HuH-7 (cell line): ENCODE measurements around the gene NUP62.

ENCODE experiments used
- DNase-seq: peaks from one replicate; pipeline ENCODE4 v3.0.0; 2011; ENCODE audit warnings: low spot score

NUP62 gene

DNA sequence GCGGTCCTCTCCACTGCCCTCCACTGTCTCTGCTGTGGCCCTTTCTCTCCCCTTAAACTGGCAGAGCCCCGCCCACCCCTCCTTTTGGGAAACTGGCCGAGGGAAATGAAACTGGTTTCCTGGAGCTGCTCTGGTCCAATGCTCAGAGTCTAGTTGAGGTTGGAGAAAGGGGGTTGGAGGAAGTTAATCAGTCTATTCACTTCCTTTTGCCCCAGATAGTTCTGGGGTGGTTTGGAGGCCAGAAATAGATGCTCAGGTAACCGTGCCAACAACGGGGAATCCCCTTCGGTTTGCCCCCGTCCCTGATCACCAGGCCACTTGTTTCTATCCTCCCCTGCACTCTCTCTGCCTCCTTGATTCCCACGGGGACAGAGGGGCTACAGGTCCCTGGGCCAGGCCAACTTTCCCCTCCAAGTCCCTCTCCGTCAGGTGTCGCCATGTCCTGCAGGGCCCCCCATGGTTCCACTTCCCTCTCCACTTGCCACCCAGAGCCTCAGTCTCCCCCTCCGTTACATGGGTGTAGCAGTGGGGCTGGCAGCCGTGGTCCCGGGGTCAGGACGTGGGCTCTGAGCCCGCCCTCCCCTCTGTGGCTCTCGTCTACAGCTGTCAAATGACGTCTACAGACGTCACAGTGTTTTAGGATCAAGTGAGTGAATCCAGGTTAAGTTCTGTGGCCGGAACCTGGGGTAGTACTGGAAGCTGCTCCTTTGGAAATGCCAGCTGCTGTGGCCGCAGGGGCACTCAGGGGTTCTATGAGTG, 32.3 kb downstream of the NUP62 start, which contains the start of gene IL4I1:
IL4I1 (minus strand) TSS at position 25 of the 759 bp plus-strand sequence. CDS start 727 bp downstream, outside the sequence.
- DNase-seq: no peak

DNA sequence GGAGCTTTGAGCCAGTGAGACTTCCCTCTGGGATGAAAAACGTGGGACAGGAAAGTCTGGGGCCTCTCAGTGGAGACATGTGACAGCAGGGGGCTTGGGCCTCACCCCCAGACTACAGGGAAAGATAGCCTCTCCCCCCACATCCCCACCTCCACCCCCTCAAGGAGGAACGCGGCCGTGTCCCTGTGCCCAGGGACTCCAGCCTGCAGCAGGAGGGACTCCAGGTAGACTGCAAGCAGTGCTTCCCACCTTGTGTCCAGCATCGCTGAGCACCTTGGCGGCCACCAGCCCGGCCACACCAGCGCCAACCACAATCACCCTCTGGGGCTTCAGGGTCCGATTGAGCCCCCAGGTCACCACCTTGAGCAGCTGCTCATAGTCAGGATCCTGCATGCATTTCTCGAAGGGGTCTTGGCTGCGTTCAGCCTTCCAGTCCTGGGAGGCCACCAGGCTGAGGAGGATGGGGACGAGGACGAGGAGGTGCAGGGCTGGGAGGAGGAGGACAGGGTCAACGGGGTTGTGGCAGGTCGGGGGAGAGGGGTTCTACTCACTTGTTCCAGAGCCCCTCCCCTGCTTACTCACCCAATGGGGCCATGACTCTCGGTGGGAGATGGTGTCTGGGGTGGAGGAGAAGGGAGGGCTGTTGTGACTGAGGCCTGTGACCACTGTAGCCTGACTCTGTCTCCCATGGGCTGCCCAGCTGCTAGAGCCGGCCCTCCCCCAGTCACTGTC, 33.6 kb downstream of the NUP62 start:
- DNase-seq: no peak

DNA sequence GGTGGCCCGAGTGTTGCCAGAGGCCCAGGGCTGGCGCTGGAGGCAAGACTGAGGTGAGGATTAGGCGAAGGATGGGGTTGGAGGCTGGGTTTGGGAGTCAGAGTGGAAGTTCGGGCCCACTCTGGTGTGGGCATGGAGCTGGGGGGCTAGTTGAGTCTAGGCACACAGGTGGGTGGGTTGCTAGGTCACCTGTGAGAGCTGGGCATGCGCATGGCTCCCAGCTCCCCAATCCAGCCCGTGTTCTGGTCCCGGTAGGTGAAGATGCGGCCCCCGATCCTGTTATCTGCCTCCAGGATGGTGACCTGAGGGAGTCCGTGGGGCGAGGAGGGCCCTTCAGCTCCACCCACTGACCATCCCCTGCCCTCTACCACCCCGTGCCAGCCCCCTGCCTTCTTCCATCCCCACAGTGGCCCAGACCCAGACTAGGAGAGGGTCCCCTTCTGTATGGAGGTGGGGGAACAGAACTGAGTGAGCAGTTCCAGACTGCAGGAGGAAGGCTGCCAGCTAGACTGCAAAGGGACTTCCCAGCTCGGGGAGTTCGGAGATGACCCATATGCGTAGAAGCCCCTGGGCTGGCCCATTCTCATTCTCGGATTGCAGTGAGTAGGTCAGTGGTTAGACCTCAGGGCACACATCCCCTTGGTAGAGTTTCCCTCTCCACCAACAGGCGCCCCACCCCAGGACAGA, 34.3 kb downstream of the NUP62 start:
- DNase-seq: no peak

DNA sequence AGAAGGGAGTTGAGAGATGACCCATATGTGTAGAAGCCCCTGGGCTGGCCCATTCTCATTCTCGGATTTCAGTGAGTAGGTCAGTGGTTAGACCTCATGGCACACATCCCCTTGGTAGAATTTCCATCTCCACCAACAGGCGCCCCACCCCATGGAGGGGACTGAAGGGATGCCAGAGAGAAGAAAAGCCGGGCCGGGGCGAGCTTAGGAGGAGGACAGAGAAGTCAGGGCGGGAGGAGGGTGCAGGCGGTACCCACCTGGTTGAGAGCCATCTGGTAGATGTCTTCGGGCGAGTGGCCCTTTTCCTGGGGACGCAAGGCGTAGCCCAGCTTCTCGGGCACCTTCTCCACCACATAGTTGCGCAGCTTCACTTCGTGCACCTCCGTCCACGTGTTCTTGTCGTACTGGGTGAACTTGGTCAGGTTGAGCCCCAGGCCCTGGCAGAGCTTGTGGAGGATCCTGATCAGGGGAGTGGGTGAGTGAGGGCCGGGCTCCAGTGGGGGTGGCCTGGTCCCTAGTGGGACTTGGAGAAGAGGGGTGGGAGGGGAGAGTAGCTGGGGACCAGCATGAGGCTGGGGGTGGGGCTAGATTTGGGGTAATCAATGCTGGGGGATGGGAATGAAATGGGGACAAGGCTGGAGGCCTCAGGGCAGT, 35.2 kb downstream of the NUP62 start:
- no peak for DNase-seq

DNA sequence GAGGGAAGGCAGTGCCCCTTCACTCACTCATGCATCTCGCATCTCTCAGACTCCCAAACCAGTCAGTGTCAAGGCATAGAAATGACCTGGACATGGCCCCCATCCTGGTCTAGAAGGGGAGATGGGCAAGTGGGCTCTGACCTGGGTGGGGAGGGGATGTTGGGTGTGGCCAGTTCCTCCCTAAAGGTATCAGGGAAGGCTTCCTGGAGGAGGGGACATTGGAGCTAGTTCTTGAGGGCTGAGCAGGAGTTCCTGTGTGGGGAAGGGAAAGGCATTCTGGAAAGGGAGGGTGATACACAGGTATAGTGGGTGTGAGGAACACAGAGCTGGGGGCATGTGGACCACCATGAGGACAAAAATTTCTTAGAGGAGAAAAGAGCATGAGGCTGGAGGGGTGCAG, 36.6 kb downstream of the NUP62 start:
- DNase-seq: no peak

DNA sequence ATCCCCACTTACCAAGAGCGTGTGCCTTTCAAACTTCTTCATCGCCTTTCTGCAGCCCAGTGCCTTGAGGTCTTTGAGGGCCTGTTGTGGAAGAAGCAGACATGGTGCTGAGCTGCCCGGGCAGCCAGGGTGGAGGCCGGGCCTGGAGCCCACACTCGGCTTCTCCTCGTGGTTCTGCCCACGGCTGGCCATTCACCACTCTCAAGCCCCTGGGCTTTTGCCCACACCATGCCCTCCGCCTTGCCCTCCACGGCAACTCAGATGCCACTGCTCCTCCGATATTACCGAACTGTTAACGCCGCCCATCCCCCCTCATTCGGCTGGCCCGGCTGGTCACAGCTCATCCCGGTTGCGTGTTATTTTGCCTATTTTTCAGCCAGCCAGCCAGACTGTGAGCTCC, 37.9 kb downstream of the NUP62 start:
- DNase-seq: no peak

DNA sequence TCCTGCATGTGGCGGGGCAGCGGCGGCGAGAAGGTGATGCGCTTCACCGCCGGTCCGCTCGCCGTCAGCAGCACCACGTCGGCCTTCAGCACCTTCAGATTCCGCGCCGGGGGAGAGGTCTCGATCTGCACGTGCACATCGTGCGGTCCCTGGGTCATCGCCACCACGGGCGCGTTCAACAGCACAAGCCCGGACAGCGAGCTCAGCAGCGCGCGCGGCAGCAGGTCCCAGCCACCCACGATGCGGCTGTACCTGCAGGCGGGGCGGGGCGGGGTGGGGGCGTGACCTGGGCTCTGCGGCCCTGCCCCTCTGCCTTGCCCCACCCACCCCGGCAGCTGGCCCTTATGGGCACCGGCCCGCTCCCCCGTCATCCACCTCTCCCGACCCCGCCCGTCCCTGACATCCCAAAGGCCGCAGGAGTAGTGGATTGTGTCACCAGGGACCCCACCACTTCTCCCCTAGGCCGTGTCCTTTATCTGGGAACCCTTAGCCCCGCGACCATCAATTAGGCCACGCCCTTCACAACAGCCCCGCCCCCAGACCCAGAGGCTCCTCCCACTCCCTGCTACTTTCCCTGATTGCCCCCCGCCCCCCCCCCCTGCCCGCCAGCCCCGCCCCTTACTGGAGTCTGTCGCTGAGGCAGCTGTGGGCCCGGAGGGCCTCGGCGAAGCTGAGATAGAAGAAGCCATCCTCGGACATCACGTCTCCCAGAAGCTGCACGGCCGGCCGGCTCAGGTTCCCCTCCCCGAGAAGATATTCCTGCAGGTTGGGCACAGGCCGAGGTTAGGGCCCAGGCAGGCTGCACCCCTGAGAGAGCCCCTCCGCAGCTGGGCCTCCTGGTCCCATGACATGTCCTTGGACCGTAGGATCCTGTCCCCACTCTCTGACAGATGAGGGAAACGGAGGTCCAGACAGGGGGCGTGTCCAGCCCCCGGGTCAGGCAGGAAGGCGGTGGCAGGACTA, 38.7 kb downstream of the NUP62 start:
- no peak for DNase-seq

DNA sequence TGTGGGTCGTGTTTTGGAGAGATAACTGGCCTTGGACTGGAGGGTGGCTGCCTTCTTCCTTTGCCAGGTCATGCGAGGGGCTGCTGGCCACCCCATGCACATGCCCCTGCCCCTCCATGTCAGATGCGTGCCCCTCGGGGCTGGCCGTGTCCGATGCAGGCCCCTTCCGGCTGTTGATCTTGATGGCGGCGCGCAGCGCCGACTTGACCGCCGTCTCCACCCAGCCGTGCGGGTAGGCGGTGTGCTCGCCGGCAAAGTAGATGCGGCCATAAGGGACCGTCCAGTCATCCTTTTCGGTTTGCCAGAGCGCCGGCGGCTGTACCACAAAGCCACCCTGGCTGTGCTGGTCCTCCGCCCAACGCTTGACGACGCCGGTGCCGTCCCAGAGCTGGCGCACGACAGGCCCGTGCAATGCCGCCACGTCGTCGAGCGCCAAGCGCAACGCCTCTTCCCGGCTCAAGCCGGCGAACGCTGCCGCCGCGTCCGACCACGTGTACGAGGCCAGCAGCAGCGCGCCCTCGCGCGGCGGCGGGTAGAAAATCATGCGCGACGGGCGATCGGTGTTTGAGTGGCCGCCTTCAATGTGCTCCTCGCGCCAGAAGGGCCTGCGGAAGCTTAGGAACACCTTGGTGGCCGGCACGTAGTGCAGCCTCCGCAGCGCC, 39.5 kb downstream of the NUP62 start:
- DNase-seq: no peak

DNA sequence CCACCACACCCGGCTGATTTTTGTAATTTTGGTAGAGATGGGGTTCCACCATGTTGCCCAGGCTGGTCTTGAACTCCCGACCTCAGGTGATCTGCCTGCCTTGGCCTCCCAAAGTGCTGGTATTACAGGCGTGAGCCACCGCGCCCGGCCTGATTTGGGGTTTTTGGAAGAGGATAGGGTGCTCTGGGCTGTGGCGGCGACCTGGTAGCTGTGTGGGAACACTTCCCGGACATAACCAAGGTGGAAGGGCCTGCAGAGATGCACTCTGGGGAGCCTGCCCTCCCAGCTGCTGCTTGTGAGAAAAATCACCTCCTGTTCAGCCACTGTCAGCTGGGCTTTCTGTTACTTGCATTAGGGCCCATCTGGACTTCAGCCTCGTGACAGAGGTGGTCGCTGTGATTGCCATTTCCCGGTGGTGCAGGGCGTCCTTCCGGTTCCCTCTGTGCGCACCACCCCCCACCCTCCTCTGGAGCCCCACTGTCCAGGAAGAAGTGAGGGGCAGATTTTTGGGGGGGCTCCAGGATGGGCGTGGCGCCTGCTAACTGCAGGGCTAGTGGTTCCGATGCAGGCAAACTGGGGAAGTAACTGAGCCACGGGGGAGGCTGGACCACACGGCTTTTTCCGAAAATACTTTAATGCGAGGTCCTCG, 40.1 kb downstream of the NUP62 start:
- no peak for DNase-seq

DNA sequence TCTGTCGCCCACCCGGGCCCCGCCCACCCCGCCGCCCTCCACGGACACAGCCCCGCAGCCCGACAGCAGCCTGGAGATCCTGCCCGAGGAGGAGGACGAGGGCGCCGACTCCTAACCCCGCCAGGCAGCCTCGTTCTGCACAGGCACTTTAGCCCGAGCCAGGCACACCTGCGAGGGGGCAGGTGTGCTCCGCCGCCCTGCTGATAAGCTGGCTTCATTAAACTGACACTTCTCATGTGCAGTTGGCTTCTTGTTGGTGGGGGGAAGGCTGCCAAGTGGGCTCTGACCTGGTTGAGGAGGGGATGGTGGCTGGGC, 40.8 kb downstream of the NUP62 start:
- DNase-seq: no peak

DNA sequence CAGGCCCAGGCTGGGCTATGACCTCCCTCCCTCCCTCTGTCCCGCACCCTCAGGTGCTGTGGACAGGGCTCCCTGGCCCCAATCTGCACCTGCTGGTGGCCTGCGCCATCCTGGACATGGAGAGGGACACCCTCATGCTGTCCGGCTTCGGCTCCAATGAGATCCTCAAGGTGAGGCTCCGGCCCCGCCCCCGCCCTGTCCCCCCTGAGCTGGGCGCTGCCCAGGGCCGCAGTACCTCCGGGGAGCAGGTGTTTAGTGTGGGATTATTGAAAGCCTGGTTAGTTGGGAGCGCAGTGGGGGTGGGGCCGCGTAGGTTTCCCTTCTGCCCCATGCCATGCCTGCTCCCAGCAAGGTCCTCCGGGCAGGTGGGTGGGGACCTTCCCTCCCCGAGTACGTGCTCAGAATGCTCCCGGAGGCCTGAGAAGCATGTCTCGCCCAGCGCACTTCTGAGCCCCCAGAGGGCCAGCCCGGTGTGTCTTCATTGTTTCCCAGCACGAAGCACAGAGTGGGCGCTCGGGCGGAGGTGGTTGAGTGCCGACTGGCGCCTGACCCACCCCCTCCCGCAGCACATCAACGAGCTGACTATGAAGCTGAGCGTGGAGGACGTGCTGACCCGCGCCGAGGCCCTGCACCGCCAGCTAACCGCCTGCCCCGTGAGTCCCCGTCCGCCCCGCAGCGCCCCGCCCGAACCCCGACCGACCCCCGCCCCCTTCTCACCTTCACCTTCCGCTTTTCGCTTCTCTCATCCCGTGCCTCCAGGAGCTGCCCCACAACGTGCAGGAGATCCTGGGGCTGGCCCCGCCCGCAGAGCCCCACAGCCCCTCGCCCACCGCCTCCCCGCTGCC, 41.4 kb downstream of the NUP62 start:
- no peak for DNase-seq

DNA sequence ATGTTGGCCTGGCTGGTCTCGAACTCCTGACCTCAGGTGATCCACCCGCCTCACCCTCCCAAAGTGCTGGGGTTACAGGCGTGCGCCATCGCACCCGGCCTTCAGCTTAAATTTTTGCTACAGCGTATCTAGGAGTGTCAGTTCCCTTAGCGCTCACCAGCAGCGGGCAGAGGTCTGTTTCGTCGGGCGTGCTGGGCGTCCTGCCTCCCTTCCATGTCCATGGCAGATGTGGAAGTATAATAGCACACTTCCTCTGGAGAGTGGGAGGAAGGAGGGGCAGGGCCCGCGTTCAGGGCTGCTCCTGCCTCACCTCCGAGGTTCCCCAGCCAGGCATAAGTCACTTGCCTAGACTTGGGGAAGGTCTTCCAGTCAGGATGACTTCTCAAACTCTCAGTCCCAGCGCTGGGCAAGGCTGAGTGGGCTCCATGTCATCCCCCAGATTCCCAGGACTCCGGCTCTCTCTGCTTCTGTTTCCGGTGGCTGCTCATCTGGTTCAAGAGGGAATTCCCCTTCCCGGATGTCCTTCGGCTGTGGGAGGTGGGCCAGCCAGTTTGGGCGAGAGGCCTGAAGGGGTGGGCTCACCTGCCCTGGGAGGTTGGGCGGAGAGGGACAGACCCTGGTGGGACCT, 42.2 kb downstream of the NUP62 start:
- no peak for DNase-seq

DNA sequence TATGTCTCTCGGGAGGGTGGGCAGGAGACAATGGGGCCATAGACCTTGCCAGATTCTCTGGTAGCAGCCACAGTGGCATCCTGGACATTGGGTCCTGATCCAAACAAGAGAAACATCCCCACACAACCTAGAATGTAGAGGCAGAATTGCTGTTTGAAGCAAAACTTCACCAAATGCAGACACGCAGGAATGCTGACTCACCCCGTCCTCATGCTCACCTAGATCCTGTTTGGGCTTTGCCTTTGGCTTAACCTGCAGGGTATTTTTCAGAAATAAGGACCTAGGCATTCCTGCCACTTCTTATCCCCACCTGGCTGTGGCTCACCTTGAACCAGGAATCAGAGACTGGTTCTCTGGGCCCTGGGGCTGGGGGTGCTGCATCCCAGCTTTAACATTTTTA, 44.5 kb downstream of the NUP62 start:
- DNase-seq: no peak

DNA sequence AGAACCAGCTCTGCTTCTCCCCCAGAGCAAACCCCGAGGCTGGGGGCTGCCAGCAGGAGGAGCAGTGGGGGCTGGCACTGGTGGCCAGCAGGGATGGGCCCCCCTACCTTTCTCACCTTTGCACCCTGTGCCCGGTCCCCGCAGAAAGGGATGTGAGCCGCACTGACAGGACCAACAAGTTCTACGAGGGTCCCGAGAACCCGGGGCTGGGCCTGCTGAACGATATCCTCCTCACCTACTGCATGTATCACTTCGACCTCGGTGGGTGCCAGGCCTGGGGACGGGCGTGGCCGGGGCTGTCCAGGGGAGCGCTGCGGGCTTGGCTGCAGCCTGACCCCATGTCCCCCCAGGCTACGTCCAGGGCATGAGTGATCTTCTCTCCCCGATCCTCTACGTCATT, 45.2 kb downstream of the NUP62 start:
- DNase-seq: no peak

DNA sequence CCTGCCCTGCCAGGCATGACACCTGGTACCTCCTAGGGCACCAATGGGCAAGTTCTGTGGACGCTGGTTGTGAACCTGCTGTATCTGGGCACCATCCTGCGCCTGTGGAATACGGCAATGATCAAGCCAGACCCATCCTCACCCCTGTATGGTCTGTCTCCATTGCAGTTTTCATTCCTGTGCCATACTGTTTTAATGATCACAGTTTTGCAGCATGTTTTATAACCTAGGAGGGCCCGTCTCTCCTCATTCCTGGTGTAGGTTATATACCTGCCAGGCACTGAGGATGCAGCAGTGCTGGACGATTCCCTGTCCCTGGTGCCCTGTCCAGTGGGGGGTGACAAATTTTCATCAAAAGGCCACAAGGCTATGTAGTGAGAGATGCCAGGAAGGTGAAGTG, 46.2 kb downstream of the NUP62 start:
- no peak for DNase-seq

DNA sequence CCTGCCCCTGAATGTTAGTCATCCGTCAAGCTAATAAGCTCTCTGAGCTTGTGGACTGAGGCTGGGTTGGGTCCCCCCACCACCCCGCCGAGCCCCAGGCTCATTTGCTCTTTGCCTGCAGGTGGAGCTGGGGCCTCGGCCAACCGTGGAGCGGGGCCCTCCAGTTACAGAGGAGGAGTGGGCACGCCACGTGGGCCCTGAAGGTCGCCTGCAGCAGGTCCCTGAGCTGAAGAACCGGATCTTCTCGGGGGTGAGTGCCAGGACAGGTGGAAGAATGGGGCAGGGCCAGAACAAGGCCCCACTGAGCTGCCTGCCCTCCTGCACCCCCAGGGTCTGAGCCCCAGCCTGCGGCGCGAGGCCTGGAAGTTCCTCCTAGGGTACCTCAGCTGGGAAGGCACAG, 46.7 kb downstream of the NUP62 start:
- DNase-seq: no peak

DNA sequence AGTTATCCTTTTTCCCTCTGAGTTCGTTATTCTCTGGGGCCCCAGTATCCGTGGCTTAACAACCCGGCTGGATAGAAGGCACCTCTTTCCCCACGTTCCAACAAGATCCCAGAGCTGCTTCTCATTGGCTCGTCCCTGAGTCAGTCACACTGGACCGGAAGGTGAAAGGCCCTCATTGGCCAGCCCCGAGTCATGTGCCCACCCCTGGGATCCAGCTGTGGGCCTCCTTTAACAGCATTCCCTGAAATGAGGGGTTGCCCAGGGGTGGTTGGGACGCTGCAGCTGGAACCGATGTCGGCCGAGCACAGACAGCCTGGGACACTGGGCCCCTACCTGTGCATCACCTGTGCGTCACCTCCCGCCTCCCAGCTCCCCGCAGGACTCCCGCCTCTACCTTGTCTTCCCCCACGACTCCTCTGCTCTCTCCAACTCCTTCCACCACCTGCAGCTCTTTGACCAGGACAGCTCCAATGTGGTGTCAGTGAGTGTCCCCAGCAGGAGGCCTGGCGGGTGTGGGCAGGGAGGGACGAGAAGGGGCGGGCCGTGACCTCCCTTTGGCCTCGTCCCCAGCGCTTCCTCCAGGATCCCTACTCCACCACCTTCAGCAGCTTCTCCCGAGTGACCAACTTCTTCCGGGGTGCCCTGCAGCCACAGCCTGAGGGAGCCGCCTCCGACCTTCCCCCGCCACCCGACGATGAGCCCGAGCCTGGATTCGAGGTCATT, 47.5 kb downstream of the NUP62 start:
- no peak for DNase-seq

DNA sequence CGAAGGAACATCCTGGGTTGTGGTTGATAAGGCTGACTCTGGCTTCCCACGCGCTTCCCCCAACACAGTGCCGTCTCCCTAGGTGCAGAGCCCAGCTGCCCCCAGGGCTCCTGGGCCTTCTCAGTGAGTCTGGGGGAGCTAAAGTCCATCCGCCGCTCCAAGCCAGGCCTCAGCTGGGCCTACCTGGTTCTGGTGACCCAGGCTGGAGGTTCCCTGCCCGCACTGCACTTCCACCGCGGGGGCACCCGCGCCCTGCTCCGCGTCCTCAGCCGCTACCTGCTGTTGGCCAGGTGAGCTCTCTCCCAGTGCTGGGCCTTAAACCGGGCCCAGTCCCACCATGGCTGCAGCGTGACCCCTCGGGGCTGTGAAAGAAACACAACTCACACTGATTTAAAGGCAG, 48.1 kb downstream of the NUP62 start:
- DNase-seq: no peak
